NCI-H2196 (cell line): Measurements from ENCODE around the gene ANKRD13C.
"Not testable (repeated sequence)": the region's sequence is repeated elsewhere in the genome, so short reads cannot be mapped to it uniquely, and the experiment has no call there.

ENCODE experiments used
- DNase-seq: peaks from one replicate; lab custom pipeline; 2025; ENCODE audit not compliant: unreplicated experiment; lab: John Stamatoyannopoulos, UW

ANKRD13C gene

DNA sequence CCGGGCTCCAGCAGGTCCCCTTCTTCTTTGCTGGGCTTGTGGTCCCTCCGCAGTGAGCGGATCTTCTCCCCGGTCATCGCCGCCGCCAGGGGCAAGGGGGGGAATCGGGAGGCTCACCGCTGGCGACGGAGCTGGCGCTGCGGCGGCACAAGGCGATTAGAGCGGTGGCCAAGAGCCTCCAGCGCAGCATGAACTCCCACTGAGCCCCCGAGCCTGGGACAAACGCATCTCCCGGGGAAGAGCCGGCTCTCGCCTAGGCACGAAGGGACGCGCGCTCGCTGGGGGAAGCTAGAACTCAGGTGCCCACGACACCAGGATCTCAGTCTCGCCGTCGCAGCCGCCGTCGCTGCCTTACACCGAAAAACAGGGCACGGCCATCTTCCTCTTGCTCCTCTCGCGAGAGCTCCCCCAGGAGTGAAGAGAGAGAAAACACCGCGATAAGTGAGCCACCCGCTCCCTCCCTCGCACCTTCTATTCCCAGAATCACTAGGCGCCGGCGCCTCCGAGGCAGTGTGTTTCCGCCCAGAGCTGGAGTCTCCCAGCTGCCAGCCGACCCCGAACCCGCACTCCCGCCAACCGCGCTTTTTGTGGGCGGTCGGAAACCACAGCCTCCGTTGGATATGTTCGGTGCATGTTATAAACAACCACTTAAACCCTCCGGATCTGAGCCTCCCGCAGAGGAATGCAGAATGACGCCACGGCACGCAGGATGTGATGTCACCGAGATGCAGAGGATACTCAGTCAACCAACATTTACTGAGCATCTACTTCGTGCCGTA lies at the start of gene ANKRD13C:
ANKRD13C (minus strand) TSS at position 391 of the 779 bp plus-strand sequence; CDS start at position 77, 314 bp downstream.
- DNase-seq, result peak; percentile 96

- DNase-seq, result no peak
Observed at GRCh38 chr1:70403759-70404158, 49.2 kb upstream of the ANKRD13C start.

- DNase-seq, result no peak
Observed at GRCh38 chr1:70401974-70402373, 47.5 kb upstream of the ANKRD13C start.

GRCh38 chr1:70400335-70400734 lies 45.8 kb upstream of the ANKRD13C start:
- no peak for DNase-seq

- no peak for DNase-seq
Observed at GRCh38 chr1:70397013-70397412, 42.5 kb upstream of the ANKRD13C start.

GRCh38 chr1:70396607-70397006 lies 42.1 kb upstream of the ANKRD13C start:
- no peak for DNase-seq

DNA sequence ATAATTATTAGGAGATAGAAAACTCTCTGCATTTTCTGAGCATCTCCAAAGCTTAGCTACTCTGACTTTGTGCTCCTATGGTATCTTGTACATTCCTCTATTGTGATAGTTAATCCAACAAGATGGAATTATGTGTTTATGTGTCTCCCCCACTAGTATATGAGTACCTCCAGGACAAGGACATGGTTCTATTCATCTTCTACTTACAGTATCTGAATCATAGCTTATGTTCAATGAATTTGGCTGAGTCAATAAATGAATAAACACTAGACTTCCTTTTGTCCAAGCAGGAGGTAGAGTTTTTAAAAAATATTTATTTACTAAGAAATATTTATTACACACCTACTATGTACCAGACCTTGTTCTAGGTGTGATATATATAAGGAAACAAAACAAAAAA lies 38.1 kb upstream of the ANKRD13C start:
- DNase-seq, result no peak

DNA sequence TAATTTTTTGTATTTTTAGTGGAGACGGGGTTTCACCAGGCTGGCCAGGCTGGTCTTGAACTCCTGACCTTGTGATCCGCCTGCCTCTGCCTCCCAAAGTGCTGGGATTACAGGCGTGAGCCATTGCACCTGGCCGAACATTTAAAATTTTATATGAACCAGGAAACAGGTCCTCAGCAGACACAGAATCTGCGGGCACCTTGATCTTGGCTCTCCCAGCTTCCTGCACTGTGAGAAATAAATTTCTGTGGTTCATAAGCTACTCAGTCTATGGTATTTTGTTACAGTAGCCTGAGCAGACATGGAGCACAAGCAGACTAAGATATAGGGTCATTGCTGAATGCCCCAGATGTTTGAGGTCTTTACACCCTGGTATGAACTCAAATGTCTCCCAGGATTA lies 33.0 kb upstream of the ANKRD13C start:
- DNase-seq, result no peak

DNA sequence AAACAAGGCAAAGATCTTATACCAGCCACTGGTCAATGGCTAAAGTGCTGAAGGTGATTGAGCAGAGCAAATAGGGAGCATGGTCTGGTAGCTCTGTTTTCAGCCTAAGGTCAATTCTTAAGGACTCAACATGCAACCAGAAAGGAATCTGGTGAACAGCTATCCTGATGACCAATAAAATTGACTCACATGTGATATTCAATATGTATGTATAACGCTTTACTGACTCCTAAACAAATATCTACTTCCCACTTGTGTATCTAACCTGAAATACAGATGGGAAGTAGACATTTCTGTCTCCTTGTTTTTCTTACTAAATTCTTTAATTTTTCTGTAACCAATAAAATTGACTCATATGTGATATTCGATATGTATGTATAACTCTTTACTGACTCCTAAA lies 31.6 kb upstream of the ANKRD13C start:
- DNase-seq, result no peak

DNA sequence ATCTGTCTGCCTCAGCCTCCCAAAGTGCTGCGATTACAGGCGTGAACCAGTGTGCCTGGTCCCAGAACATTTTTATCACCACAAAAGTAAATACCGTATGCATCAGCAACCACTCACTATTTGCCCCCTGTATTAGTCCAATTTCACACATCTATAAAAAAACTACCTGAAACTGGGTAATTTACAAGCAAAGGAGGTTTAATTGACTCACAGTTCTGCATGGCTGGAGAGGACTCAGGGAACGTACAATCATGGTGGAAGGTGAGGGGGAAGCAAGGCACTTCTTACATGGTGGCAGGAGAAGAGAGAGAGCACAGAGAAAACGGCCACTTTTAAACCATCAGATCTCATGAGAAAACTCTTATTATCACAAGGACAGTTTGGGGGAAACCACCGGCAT lies 31.0 kb upstream of the ANKRD13C start:
- no peak for DNase-seq

- DNase-seq, result no peak
Observed at GRCh38 chr1:70384542-70384941, 30.0 kb upstream of the ANKRD13C start.

DNA sequence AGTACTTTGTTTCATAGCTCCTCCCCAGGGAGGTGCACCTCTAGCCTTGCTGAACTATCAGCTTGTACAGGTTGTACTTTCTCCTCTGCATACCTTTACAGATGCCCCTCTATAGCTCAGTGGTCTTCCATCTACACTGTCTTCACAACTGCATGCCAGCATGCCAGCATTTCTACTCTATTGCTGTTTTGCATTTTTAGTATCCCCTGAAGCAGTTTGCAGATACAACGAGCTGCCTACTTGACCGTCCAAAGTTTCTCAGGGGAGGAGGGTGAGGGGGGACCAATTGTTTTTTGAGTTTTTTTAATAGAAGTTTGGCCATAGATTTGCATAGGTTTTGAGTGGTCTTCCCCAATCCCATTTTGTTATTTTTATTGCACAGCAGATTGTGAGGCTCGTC lies 29.0 kb upstream of the ANKRD13C start:
- DNase-seq, result no peak

- no peak for DNase-seq
Observed at GRCh38 chr1:70382682-70383081, 28.2 kb upstream of the ANKRD13C start.

DNA sequence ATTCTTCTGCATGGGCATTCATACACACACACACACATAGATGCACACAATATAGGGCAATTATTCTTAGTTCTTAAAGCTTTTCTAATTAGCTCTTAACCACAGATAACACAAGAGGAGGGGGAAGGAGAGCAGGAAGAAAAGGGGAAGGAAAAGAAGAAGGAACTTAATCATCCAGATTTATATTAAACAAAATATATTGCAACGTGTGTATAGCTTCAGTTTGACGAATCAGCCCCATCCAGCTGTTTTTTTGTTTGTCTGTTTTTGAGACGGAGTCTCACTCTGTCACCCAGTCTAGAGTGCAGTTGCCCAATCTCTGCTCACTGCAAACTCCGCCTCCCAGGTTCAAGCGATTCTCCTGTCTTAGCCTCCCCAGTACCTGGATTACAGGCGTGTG lies 21.7 kb upstream of the ANKRD13C start:
- no peak for DNase-seq

DNA sequence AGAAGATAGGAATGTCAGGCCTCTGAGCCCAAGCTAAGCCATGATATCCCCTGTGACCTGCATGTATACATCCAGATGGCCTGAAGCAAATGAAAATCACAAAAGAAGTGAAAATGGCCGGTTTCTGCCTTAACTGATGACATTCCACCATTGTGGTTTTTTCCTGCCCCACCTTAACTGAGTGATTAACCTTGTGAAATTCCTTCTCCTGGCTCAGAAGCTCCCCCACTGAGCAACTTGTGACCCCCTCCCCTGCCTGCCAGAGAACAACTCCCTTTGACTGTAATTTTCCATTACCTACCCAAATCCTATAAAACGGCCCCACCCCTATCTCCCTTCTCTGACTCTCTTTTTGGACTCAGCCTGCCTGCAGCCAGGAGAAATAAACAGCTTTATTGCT lies 19.1 kb upstream of the ANKRD13C start:
- DNase-seq, result not testable (repeated sequence)

DNA sequence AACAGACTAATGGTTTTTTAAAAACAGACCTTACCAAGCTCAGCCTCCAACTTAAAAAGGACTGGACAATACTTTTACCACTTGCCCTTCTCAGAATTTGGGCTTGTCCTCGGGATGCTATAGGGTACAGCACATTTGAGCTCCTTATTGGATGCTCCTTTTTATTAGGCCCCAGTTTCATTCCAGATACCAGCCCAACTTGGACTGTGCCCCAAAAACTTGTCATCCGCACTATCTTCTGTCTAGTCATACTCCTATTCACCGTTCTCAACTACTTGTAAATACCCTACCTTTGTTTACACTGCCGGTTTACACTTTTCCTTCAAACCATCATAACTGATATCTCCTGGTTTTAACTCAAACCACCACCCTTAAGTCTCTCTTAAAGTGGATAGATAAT lies 17.9 kb upstream of the ANKRD13C start:
- DNase-seq, result no peak

GRCh38 chr1:70371586-70371985 lies 17.1 kb upstream of the ANKRD13C start:
- not testable (repeated sequence) for DNase-seq

DNA sequence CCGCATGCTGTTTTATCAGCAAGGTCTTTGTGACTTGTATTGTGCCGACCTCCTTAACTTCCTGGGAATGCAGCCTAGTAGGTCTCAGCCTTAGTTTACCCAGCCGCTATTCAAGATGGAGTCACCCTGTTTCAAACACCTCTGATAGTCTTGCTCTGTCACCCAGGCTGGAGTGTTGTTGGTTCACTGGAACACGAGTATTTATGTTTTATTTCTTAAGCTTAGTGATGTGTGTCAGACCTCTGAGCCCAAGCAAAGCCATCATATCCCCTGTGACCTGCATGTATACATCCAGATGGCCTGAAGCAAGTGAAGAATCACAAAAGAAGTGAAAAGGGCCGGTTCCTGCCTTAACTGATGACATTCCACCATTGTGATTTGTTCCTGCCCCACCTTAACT lies 12.9 kb upstream of the ANKRD13C start:
- DNase-seq, result not testable (repeated sequence)

GRCh38 chr1:70366997-70367396 lies 12.5 kb upstream of the ANKRD13C start:
- DNase-seq, result not testable (repeated sequence)

GRCh38 chr1:70366425-70366952 lies 12.0 kb upstream of the ANKRD13C start:
- DNase-seq, result not testable (repeated sequence)

DNA sequence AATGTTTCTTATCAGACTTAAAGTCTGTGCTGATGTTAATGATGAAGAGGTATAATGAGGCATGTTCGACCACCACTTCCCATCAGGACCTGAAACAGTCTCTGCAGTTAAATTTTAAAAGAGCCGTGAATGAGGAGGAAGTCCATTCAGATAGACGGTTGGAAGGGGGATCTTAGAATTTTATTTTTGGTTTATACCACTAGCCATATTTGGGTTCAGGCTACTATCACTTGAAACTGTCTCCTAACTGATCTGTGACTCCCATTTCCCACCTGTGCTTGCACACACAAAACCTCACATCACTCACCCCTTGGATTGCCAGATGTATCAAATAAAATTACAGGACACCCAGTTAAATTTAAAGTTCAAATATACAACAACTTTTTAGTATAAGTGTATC lies 9.9 kb upstream of the ANKRD13C start:
- no peak for DNase-seq

GRCh38 chr1:70361727-70362398 lies 7.3 kb upstream of the ANKRD13C start:
- no peak for DNase-seq
